UCSD-AML1 (cell line): ENCODE measurements around the gene INPP5A.

Source experiments
- DNase-seq: peaks from one replicate; lab custom pipeline; 2025; ENCODE audit not compliant: unreplicated experiment; lab: John Stamatoyannopoulos, UW

The INPP5A gene

DNA sequence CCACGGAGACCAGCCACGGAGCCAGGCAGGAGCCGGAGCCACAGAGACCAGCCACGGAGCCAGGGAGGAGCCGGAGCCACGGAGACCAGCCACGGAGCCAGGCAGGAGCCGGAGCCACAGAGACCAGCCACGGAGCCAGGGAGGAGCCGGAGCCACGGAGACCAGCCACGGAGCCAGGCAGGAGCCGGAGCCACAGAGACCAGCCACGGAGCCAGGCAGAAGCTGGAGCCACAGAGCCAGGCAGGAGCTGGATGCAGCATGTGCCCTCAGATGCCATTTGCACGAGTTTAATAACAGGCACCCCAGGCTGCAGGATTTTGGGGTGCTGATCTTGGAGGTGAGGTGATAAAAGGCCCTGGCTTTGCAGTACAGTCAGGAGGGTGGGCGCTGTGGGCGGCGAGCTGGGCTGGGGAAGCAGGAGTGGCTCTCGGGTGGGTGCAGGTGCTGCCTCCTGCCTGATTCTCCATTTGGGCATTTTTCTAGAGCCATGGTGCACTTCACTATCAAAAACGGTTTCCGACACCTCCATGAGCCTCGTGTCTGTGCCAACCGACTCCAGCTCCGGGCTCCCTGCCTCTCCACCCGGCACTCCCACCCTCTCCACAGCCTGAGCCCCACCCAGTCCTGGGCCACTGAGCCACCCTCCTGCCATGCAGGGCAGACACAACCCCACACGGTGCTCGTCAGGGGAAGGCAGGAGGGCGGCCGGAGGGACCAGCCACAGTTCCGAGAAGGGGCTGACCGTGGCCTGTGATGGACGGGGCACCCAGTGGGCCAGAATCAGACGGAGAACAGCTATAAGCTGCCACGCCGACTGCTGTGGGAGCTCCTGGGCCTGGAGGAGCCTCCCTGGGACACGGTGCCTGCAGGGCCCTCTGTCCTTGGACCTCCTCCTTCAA lies 289.2 kb downstream of the INPP5A start:
- DNase-seq = no peak

DNA sequence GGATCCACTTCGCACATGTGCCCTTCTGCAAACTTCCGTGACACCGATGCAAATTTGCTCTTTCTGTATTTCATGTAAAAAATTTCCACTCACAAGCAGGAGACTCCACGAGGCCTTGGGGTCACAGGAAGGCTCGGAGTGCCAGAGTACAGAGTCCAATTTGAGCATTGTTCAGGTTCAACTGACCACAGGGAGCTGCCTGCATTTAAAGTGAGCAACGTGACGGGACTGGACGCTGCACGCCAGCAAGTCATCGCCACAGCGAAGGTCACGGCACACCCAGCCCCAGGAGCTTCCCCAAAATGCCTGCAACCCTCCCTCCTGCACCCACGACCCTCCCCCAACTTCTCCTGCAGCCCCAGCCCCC lies 289.8 kb downstream of the INPP5A start:
- no peak for DNase-seq

DNA sequence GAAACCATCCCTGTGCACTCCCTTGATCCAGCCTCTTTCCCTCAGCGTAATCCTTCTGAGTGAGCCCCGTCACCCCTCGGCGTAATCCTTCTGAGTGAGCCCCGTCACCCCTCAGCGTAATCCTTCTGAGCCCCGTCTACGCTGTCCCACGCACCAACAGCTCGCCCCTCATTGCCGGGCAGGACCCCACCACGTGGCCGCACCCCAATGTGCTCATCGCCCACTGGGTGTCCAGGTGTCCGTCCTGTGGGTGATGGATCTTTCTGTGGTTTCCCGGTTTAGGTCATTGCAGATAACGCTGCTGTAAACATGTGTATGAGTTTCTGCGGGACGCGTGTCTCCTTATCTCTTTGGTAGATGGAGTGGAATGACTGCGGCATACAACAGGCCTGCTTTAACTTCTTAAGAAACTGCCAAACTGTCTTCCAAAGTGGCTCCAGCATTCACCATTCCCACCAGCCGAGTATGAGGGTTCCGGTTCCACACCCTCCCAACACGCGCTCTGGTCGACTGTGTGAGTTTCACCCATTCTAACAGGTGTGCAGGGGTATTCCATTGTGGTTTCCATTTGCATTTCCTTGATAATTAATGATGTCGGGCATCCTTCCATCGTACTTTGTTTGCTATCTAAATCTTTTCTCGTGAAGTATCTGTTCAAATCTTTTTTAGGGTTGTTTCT lies 290.4 kb downstream of the INPP5A start:
- DNase-seq = no peak

DNA sequence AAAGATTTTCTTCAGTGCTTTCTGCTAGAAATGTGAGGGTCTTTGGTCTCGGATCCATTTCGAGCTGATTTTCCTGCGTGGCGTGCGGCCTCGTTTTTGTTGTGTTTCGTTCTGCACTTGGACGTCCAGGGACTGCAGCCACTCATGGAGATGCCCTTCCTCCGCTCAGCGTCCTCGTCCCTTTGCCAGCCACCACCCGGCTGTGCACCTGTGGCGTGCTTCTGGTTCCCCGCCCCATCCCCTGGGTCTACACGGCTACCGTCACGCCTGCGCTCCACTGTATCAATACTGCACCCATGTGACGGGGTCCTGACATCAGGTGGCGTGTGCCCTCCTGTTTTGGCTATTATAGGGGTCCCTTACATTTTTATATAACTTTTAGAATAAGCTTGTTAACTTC lies 291.1 kb downstream of the INPP5A start:
- DNase-seq = no peak

DNA sequence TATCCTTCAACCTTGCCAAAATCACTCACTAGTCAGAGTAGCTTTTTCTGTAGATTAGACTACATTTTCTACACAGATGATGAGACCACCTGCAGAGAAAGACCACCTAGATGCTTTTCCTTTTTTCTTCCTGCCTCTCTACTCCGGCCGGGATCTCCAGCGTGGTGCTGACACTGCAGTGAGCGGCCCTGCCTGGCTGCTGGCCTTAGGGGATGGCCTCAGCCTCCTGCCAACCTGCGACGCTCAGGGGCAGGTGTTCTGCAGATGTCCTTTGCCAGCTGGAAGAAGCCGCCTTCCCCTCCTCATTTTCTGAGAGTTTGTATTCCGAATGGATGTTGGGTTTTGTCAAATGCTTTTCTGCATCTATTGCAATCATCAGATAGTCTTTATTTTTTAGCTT lies 291.8 kb downstream of the INPP5A start:
- no peak for DNase-seq

DNA sequence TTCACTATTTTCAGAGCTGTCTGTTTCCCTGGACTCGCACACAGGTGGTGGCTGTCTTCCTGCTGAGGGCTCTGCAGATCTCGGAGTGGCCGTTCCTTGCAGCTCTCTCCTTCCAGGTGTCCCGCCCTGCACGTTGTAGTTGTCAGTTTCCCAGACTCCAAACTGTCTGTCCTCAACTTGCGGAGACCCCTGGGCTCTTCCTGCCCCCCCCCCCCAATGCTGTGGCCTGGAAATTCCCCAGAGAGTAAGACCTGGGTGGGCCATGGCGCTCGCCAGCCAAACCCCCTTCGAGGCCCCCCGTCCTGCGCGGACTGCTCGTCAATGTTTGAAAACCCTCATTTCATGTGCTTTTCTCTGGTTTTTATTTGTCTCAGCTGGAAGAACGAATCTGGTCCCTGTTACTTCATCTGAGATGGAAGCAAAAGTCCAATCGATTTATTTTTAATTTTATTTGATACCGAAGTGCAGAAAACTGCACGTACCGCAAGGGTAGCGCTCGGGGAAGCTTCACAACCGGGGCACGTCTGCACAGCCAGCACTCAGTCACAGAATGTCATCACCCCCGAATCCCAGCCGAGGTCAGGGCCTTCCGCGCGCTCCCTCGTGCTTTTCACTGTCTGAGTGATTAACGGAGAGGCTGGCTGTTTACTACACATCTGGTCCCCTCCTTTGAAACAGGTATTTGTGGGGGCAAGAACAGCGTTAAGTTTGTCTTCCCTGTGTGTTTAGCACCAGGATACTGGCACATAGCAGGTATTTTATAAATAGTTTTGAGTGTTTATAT lies 294.8 kb downstream of the INPP5A start:
- no peak for DNase-seq
